H7 (cell line): ENCODE measurements around the gene TMEM141. TPM values are rescaled to one million over a fixed set of nuclear protein-coding genes. Genes with fewer than 3 reads are reported as not detected.
"Not testable (repeated sequence)": the region's sequence is repeated elsewhere in the genome, so short reads cannot be mapped to it uniquely, and the experiment has no call there.

Experiments used
- DNase-seq: peaks from one replicate; pipeline ENCODE4 v3.0.0; 2012
- H3K27me3 ChIP-seq: 2 replicates; pipeline ENCODE4 v1.6.0; 2011; ENCODE audit warnings: mild to moderate bottlenecking, low read length; ENCODE audit not compliant: control insufficient read depth, insufficient read depth
- H3K36me3 ChIP-seq: replicated peaks from 2 replicates; pipeline ENCODE4 v1.5.1; 2011; ENCODE audit warnings: low read length; ENCODE audit not compliant: control insufficient read depth, insufficient read depth
- H3K4me3 ChIP-seq: 2 replicates; pipeline ENCODE4 v1.5.1; 2011; ENCODE audit warnings: low read depth, mild to moderate bottlenecking, control low read depth, low read length, moderate library complexity; ENCODE audit not compliant: insufficient read depth
- total RNA-seq: library from RNA; depleted of rRNA; stranded (reverse); fragments of >200 nt; shearing (Covaris generic); gene quantifications from 2 replicates; pipeline ENCODE4 v1.2.3, GENCODE V29; 2014

The TMEM141 gene
- total RNA-seq, 1 experiment from 2014 or later: 80.6 TPM

DNA sequence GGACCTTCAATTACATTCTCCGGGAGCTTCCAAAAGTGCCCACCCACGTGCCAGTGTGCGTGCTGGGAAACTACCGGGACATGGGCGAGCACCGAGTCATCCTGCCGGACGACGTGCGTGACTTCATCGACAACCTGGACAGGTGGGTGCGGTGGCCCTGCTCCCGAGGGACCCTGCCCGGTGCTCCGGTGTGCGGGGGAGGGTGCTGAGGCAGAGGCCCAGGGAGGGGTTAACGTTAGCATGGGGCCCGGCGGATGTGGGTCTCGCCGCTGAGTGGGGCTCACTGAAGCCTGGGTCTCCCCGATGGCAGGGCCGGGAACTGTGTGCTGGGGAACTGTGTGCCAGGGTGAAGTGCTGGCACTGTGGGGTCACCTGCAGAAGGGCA, 40.6 kb downstream of the TMEM141 start:
- Histone ChIP-seq H3K4me3 (no peak overlapping the region), H3K27me3 (no peaks in the 10 kb centered on the region), H3K36me3 (peaks cover 25% of the 10 kb centered on the region)
- no peak for DNase-seq

- Histone ChIP-seq H3K4me3 (no peak overlapping the region), H3K27me3 (no peaks in the 10 kb centered on the region), H3K36me3 (peaks cover 25% of the 10 kb centered on the region)
- DNase-seq: no peak
Observed at GRCh38 chr9:136832581-136832980, 41.4 kb downstream of the TMEM141 start.

DNA sequence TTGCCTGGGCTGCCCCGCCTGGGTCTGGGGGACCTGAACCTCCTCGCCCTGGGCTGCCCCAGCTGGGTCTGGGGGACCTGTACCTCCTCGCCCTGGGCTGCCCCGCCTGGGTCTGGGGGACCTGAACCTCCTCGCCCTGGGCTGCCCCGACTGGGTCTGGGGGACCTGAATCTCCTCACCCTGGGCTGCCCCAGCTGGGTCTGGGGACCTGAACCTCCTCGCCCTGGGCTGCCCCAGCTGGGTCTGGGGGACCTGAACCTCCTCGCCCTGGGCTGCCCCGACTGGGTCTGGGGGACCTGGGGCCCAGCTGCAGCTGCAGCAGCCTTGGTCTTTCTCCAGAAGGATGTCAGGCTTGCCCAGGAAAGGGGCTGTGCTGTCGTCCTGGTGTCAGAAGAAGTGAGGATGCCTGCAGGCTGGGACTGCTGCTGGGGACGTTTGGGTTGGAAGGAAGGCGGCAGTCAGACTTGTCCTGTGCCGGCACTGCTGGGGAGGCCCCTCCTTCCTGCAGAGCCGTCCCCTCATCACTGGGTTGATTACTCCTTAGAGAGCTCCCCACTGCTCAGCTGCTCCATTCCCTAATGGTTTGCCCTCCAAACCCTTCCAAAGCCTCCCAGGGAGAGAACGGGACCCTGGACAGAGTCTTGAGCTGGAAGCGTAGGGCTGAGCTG, 42.4 kb downstream of the TMEM141 start:
- peaks cover 24% of the 10 kb centered on the region for H3K36me3 ChIP-seq
- H3K27me3 ChIP-seq, DNase-seq, H3K4me3 ChIP-seq: not testable (repeated sequence)

GRCh38 chr9:136835162-136835931, 44.2 kb downstream of the TMEM141 start:
- no peak overlapping the region for H3K4me3 ChIP-seq
- H3K36me3 ChIP-seq: peaks cover 18% of the 10 kb centered on the region
- DNase-seq: no peak

GRCh38 chr9:136835932-136836904, 45.1 kb downstream of the TMEM141 start:
- Histone ChIP-seq H3K4me3 (no peak overlapping the region), H3K27me3 (no peaks in the 10 kb centered on the region), H3K36me3 (peaks cover 12% of the 10 kb centered on the region)
- no peak for DNase-seq

More at GRCh38 chr9:136835162-136835931, 44.2 kb downstream of the TMEM141 start:
- no peaks in the 10 kb centered on the region for H3K27me3 ChIP-seq

DNA sequence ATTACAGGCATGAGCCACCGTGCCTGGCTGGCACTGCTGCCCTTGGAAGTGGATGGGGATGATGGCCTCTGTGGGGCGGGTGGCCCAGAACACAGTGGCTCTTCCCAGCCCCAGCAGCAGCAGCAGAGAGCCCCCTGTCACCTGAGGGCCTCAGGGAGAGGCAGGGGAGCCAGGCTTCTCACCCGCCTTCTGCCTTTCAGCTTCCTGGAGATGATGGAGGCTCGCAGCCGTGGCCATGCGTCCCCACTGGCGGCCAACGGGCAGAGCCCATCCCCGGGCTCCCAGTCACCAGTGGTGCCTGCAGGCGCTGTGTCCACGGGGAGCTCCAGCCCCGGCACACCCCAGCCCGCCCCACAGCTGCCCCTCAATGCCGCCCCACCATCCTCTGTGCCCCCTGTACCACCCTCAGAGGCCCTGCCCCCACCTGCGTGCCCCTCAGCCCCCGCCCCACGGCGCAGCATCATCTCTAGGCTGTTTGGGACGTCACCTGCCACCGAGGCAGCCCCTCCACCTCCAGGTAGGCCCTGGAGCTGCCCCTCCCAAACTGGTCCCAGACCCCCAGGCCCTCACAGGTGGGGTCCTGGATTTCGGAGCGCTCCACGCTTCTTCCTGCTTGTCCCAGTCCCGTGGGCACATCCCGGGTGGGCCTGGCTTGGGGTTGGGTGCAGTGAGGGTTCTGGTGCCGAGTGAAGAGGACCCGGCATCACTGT, 46.2 kb downstream of the TMEM141 start:
- Histone ChIP-seq H3K27me3 (no peaks in the 10 kb centered on the region), H3K36me3 (peaks cover 8% of the 10 kb centered on the region), H3K4me3 (no peak overlapping the region)
- DNase-seq: no peak

DNA sequence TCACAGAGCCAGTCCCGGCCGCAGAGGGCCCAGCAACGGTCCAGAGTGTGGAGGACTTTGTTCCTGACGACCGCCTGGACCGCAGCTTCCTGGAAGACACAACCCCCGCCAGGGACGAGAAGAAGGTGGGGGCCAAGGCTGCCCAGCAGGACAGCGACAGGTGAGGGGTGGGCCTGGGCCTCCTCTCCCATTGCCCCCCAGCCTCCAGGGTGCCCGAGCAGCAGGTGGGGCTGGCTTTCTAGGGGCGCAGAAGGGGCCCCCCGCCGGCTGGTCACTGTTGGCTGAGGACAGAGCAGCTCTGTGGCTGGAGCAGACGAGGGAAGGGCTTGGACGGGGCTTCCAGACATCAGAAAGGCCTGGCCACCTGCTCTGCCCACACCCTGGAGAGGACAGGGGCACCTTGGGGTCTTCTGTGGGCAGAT, 46.7 kb downstream of the TMEM141 start:
- not testable (repeated sequence) for DNase-seq, H3K4me3 ChIP-seq, H3K36me3 ChIP-seq, H3K27me3 ChIP-seq

DNA sequence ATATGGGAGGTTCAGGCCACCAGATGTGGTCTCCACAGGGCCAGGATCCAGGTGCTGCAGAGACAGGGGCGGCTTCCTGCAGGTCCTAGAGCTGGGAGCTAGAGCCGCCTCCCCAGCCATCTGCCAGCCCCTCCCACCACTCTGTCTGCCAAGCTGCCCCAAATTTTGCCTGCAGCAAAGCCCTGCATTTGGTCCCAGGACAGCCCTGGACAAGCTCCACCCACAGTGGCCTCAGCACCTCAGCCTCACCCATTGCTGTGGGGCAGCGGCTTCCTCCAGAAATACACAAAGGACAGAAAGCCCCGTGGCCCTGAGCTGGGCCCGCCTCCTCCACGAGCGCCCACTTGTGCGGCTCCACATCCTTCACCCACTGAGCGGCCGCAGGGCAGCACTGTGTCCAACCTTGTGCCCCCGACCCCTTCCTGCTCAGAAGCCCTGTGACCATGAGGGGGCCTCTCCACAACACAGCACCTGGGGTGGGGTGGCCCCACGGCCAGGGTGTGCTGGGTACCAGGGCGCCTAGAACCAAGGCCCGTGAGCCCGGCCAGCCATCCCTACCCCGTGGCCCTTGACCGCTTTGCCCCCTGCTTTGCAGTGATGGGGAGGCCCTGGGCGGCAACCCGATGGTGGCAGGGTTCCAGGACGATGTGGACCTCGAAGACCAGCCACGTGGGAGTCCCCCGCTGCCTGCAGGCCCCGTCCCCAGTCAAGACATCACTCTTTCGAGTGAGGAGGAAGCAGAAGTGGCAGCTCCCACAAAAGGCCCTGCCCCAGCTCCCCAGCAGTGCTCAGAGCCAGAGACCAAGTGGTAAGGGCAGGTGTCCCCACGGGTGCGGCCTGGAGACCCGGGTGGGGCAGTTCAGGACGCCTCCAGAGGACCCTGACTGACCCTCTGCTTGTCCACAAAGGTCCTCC, 47.4 kb downstream of the TMEM141 start:
- H3K36me3 ChIP-seq: peaks cover 7% of the 10 kb centered on the region
- H3K27me3 ChIP-seq: no peaks in the 10 kb centered on the region
- no peak for DNase-seq

GRCh38 chr9:136839229-136840139, 48.3 kb downstream of the TMEM141 start:
- DNase-seq: no peak
- peaks cover 7% of the 10 kb centered on the region for H3K36me3 ChIP-seq
- no peak overlapping the region for H3K4me3 ChIP-seq
- no peaks in the 10 kb centered on the region for H3K27me3 ChIP-seq

More for the DNA sequence above, 47.4 kb downstream of the TMEM141 start:
- H3K4me3 ChIP-seq: no peak overlapping the region

DNA sequence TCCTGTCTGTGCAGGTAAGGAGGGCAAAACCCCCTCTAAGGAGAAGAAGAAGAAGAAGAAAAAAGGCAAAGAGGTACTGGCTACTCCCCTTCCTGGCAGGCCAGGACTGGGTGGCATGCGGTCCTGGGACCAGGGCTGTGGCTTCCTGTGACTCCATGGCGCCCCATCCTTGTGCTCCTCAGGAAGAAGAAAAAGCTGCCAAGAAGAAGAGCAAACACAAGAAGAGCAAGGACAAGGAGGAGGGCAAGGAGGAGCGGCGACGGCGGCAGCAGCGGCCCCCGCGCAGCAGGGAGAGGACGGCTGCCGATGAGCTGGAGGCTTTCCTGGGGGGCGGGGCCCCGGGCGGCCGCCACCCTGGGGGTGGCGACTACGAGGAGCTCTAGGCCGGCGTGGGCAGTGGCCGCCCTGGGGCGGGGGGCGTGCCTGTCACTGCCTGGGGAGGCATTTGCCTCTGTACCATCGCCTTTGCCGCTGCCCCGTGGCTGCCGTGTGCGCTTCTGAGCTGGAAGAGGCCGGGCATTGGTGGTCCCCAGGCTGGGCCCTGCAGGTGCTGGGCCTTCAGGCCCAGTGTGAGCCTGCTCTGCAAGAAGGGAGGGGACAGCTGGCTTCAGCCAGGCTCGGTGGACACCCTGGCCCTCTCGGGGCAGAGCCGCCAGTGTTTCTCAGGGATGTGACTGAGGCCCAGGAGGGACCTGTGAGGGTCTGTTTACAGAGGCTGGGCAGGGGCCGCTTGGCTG, 49.2 kb downstream of the TMEM141 start:
- peaks cover 7% of the 10 kb centered on the region for H3K36me3 ChIP-seq
- H3K27me3 ChIP-seq: no peaks in the 10 kb centered on the region
- peak; percentile 90 for DNase-seq
- no peak overlapping the region for H3K4me3 ChIP-seq

GRCh38 chr9:136840877-136841645, 49.9 kb downstream of the TMEM141 start:
- DNase-seq: no peak
- H3K36me3 ChIP-seq: peaks cover 7% of the 10 kb centered on the region
- H3K4me3 ChIP-seq: no peak overlapping the region
- no peaks in the 10 kb centered on the region; the same call in 1 of the 2 replicates for H3K27me3 ChIP-seq
